ENCODE measurements around the gene FAM222B. TPM values are rescaled to one million over a fixed set of nuclear protein-coding genes. Genes with fewer than 3 reads are reported as not detected.

FAM222B gene
- total RNA-seq (2022) (18.5 and 22.2 TPM in 2 replicates), Bru-seq, nascent RNA (percentile 73 among the genes with signal in this experiment), BruChase-seq, experiment 1, labeled RNA remaining after a 6-hour chase (percentile 63 among the genes with signal in this experiment), BruChase-seq, experiment 2, labeled RNA remaining after a 2-hour chase (percentile 71 among the genes with signal in this experiment)
- long read RNA-seq, full-length matches to known transcripts: 20 of 30 reads
- long read RNA-seq, partial matches to known transcripts: 0 of 30 reads
- long read RNA-seq, other reads (novel, unspliced or antisense): 10 of 30 reads

GRCh38 chr17:28842282-28843012 lies at the start of gene FAM222B:
Gene FAM222B, minus strand, starts transcription at chr17:28842790. Its CDS starts 76,123 bp downstream, at chr17:28766667.
- Mint-ChIP-seq H3K36me3 (ENCODE audit: insufficient read depth, unreplicated experiment) (no peaks in the 10 kb centered on the region), H3K4me3 (ENCODE audit: unreplicated experiment) (peak within 1 kb of the TSS; percentile 92), H3K27me3 (ENCODE audit: insufficient read depth, unreplicated experiment) (no peaks in the 10 kb centered on the region), H3K9me3 (ENCODE audit: unreplicated experiment) (no peaks in the 10 kb centered on the region), H3K27ac (ENCODE audit: low read depth, unreplicated experiment) (peak within 1 kb of the TSS; percentile 50), H3K4me1 (ENCODE audit: insufficient read depth, unreplicated experiment) (peaks cover 5% of the 10 kb centered on the region)
- CTCF ChIA-PET: interaction anchor here (0.5 to 2.8 kb wide), 10 partner anchors 14 to 282 kb away, joined by 3 to 14 read pairs (median 4); partner anchors contain the start of gene FLOT2
- POLR2A ChIA-PET: interaction anchor here (0.5 to 2.5 kb wide), 44 partner anchors 10 to 452 kb away, joined by 3 to 40 read pairs (median 5); partner anchors contain the start of genes DHRS13, ERAL1, NEK8 and NUFIP2
- DNase-seq (ENCODE audit: unreplicated experiment): peak; percentile 78
- intact Hi-C loops (cut with micrococcal nuclease): loop anchor here (2.0 to 5.0 kb wide), 2 partner anchors 34 to 80 kb away; no protein-coding TSS in a partner anchor
- TF ChIP-seq CTCF (IDR thresholded peaks at IDR 0.05; ENCODE audit: unreplicated experiment): no peak
- no TSS peak for BruUV-seq (replicated peaks)

DNA sequence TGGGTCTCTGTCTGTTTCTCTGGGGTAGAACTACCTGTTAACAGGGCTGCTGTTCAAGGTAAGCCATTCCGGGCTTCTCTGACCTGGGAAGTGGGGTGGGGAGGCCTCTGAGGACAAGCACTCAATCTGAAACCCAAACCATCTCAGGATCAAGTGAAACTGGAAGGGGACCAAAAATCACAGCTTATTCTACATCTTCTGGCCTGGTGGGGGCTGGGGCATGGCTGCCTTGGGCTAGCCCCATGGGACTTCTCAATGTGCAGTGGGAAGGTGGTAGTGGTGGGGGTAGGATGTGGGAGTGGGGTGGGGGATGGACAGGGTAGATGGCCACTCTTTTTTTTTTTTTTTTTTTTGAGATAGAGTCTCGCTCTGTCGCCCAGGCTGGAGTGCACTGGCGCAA lies 49.4 kb upstream of the FAM222B start:
- no peaks in the 10 kb centered on the region for H3K27me3 Mint-ChIP-seq (ENCODE audit: insufficient read depth, unreplicated experiment)
- TF ChIP-seq CTCF (IDR thresholded peaks at IDR 0.05; ENCODE audit: unreplicated experiment): no peak
- H3K27ac Mint-ChIP-seq (ENCODE audit: low read depth, unreplicated experiment): no peak overlapping the region
- H3K9me3 Mint-ChIP-seq (ENCODE audit: unreplicated experiment): no peaks in the 10 kb centered on the region
- CTCF ChIA-PET: interaction anchor here (0.6 to 3.2 kb wide), 4 partner anchors 11 to 128 kb away, joined by 3 to 14 read pairs (median 6); no protein-coding TSS in a partner anchor
- intact Hi-C loops (cut with micrococcal nuclease): no loop called here
- H3K36me3 Mint-ChIP-seq (ENCODE audit: insufficient read depth, unreplicated experiment): peaks cover 41% of the 10 kb centered on the region
- no TSS peak for BruUV-seq (replicated peaks)
- peaks cover 23% of the 10 kb centered on the region for H3K4me1 Mint-ChIP-seq (ENCODE audit: insufficient read depth, unreplicated experiment)
- POLR2A ChIA-PET: interaction anchor here (1.0 to 1.8 kb wide), 3 partner anchors 14 to 127 kb away, joined by 3 to 4 read pairs (median 3); no protein-coding TSS in a partner anchor
- no peak overlapping the region for H3K4me3 Mint-ChIP-seq (ENCODE audit: unreplicated experiment)
- no peak for DNase-seq (ENCODE audit: unreplicated experiment)

DNA sequence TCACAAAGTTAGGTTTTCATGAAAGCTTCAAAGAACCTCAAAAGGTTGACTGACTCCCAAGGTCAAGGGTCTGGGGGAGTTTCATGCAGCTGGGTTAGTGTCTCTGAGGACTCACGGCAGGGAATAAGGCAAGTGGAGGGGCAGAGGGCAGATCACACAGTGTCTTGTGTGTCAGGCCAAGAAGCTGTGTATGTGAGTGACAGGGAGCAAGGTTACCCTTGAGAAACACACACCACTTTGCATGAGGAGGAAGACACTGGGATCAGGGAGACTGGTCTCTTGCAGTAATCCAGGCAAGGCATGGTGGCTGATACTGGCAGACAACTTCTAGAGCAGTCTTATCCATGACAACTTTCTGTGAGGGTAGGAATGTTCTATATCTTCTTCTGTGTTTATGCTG lies 48.6 kb upstream of the FAM222B start:
- Mint-ChIP-seq H3K36me3 (ENCODE audit: insufficient read depth, unreplicated experiment) (peaks cover 41% of the 10 kb centered on the region), H3K27ac (ENCODE audit: low read depth, unreplicated experiment) (no peak overlapping the region), H3K27me3 (ENCODE audit: insufficient read depth, unreplicated experiment) (no peaks in the 10 kb centered on the region), H3K9me3 (ENCODE audit: unreplicated experiment) (no peaks in the 10 kb centered on the region), H3K4me1 (ENCODE audit: insufficient read depth, unreplicated experiment) (peaks cover 17% of the 10 kb centered on the region), H3K4me3 (ENCODE audit: unreplicated experiment) (no peak overlapping the region)
- CTCF ChIA-PET: interaction anchor here (0.6 to 1.6 kb wide), 2 partner anchors 10 to 80 kb away, joined by 3 to 4 read pairs; no protein-coding TSS in a partner anchor
- intact Hi-C loops (cut with micrococcal nuclease): no loop called here
- TF ChIP-seq CTCF (IDR thresholded peaks at IDR 0.05; ENCODE audit: unreplicated experiment): no peak
- BruUV-seq (replicated peaks): no TSS peak
- POLR2A ChIA-PET: interaction anchor here (0.6 to 1.8 kb wide), 2 partner anchors 49 to 163 kb away, joined by 4 read pairs; no protein-coding TSS in a partner anchor
- DNase-seq (ENCODE audit: unreplicated experiment): no peak

DNA sequence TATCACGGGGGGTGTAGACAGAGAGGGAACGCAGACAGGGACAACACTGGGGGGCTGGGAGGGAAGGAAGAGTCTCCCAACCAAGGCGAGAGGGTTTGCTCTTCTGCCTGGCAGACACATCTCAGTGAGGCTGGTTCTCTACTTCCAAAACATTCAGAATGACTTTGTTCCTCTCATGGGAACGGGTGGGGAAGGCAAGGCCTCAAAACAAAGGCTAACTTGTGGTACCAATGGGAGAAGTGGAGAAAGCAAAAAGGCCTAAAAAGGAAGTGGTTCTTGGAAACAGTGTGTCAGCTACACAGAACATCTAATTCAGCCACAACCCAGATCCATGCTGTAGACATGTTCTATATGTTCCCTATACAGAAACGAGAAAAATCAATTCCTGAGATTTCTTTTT lies 47.4 kb upstream of the FAM222B start:
- Mint-ChIP-seq H3K4me1 (ENCODE audit: insufficient read depth, unreplicated experiment) (peaks cover 11% of the 10 kb centered on the region), H3K27ac (ENCODE audit: low read depth, unreplicated experiment) (no peak overlapping the region), H3K9me3 (ENCODE audit: unreplicated experiment) (no peaks in the 10 kb centered on the region), H3K4me3 (ENCODE audit: unreplicated experiment) (no peak overlapping the region), H3K36me3 (ENCODE audit: insufficient read depth, unreplicated experiment) (peaks cover 45% of the 10 kb centered on the region), H3K27me3 (ENCODE audit: insufficient read depth, unreplicated experiment) (no peaks in the 10 kb centered on the region)
- TF ChIP-seq CTCF (IDR thresholded peaks at IDR 0.05; ENCODE audit: unreplicated experiment): no peak
- no peak for DNase-seq (ENCODE audit: unreplicated experiment)
- ChIA-PET POLR2A (interaction anchor here (0.5 to 0.7 kb wide), 2 partner anchors 55 to 1040 kb away, joined by 3 read pairs; partner anchors contain the start of gene SSH2), CTCF (interaction anchor here (0.7 kb wide), 2 partner anchors 32 to 122 kb away, joined by 3 to 6 read pairs; no protein-coding TSS in a partner anchor)
- intact Hi-C loops (cut with micrococcal nuclease): no loop called here
- no TSS peak for BruUV-seq (replicated peaks)

Data from MCF 10A (cell line).